Large intestine (tissue), 3 donors: ENCODE data around the gene RPTOR. TPM values are rescaled to one million over a fixed set of nuclear protein-coding genes. Genes with fewer than 3 reads are reported as not detected.

Experiments used
- DNase-seq, 2 donors: peaks; one replicate each; pipeline versions ENCODE4 v3.0.0 to v3.0.0-alpha.2; 2013
- H3K27ac ChIP-seq: one replicate; pipeline ENCODE4 v1.5.1; 2013; ENCODE audit warnings: low read length
- H3K27me3 ChIP-seq: 2 replicates; pipeline ENCODE4 v1.6.1; 2013; ENCODE audit warnings: low read length; ENCODE audit not compliant: control insufficient read depth, insufficient read depth
- H3K36me3 ChIP-seq: 2 replicates; pipeline ENCODE4 v1.6.1; 2013; ENCODE audit warnings: low read length; ENCODE audit not compliant: control insufficient read depth, insufficient read depth
- H3K4me1 ChIP-seq: one replicate; pipeline ENCODE4 v1.6.1; 2013; ENCODE audit warnings: low read length; ENCODE audit not compliant: control insufficient read depth, insufficient read depth
- H3K4me3 ChIP-seq: one replicate; pipeline ENCODE4 v1.5.1; 2013; ENCODE audit warnings: low read length
- H3K9me3 ChIP-seq: one replicate; pipeline ENCODE4 v1.6.1; 2013; ENCODE audit warnings: mild to moderate bottlenecking, low read depth, low read length, moderate library complexity; ENCODE audit not compliant: control insufficient read depth
- WGBS: methylation state at CpG from one replicate; pipeline ENCODE4 v1.1.5; 2013; ENCODE audit warnings: low lambda C conversion rate; ENCODE audit not compliant: insufficient coverage; 5-methylcytosine and 5-hydroxymethylcytosine counted together
- polyA plus RNA-seq: library from polyadenylated mRNA; unstranded; fragments of 120-200 nt; gene quantifications from one replicate; pipeline ENCODE4 v1.2.1, GENCODE V29; 2013

The RPTOR gene
- polyA plus RNA-seq, 1 donor = 16.8 TPM

DNA sequence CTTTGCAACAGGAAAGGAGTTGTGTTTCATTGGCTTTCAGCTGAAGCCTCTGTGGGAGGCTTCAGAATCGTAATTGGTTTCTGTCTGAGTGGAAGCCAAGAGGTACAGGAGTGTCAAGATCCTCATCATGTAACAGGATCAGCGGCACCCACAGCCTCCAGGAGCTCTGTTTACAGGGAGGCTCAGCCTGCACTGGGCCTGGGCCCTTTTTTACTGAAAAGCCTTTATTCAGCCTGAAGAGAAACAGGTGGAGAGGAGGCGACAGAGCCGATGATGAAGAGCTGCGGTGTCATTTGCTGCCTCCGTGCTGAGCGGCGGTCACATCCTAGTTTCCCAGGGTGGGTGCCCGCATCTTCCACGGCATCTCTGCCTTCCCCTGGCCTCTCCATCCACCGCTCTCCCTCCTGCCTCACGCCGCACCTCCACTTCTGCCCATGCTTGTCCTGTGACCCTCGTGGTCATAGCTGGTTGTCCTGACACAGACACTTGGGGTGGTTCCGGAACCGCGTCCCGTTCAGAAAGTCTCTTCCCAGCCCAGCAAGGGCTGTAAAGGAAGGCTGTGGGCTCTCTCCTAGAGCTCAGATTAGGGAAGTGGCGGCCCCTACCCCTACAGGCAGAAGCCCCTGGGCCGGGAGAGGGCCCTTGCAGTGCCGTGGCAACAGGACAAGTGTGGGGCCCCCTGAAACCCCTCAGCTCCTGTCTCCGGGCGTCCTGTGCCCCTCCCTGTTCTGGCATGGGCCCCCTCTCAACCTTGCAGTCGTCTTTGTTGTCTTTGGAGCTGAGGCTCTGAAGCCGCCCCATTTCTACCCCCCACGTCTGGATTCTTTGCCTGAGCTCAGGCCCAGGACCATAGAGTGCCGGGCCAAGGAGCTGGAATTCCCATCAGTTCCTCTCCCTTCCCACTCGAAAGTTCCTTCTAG is 393.1 kb downstream of the RPTOR start:
- Histone ChIP-seq H3K4me3 (no peak overlapping the region), H3K27ac (no peak overlapping the region), H3K9me3 (no peaks in the 10 kb centered on the region), H3K36me3 (peaks cover 12% of the 10 kb centered on the region), H3K4me1 (peaks cover 7% of the 10 kb centered on the region), H3K27me3 (no peaks in the 10 kb centered on the region)
- 93% methylated on average over 3 of the region's 28 CpGs for WGBS
- no peak for DNase-seq

- no peak overlapping the region for H3K27ac ChIP-seq
These were observed 393.9 kb downstream of the RPTOR start for GRCh38 chr17:80938556-80938955.

GRCh38 chr17:80939151-80940145 is 394.8 kb downstream of the RPTOR start:
- no peak for DNase-seq
- Histone ChIP-seq H3K27ac (no peak overlapping the region), H3K9me3 (no peaks in the 10 kb centered on the region), H3K4me1 (peaks cover 7% of the 10 kb centered on the region), H3K36me3 (peaks cover 15% of the 10 kb centered on the region), H3K27me3 (no peaks in the 10 kb centered on the region), H3K4me3 (no peak overlapping the region)
- 60% methylated on average over 1 of the region's 27 CpGs for whole genome bisulfite sequencing

More at GRCh38 chr17:80938556-80938955, 393.9 kb downstream of the RPTOR start:
- no peak for DNase-seq
- Histone ChIP-seq H3K4me3 (no peak overlapping the region), H3K4me1 (peaks cover 7% of the 10 kb centered on the region), H3K9me3 (no peaks in the 10 kb centered on the region), H3K36me3 (peaks cover 12% of the 10 kb centered on the region), H3K27me3 (no peaks in the 10 kb centered on the region)
- 71% methylated on average over 6 of the region's 12 CpGs for WGBS

DNA sequence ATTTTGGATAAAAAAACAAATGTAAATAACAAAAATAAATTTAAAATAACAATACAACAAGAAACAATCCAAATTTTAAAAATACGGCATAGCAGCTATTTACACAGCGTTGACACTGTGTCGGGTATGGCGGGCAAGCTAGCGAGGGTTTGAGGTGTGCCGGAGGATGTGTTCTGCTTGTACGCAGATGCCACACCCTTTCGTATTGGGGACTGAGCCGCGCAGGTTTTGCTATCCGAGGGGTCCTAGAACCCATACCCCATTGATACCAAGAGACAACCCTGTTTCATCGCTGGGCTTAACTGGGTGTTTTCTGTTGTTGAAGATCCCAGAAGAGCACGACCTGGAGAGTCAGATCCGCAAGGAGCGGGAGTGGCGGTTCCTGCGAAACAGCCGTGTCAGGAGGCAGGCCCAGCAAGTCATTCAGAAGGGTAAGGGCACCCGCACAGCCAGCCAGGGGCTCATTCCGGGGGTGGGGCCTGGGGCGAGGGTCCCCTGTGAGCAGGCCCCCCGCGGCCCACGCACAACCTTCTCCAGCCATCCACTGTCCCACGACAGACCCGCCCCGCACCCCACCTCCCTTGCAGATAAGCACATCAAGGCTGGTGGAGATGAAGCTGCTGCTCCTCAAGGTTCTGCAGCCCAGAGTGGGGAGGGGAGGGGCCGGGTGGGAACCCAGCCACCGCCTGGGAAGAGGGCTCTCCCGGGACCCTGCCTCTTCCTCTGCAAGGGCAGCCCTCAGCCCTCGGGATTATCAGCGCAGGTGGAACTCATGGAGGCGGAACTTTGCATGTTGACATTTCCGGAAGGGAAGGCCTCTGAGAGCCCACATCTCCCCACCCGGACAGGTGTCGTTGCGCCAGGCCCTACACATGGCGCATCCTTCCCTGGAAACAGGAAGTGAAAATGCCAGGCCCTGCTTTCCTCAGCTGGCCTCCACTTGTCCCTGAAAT is 395.8 kb downstream of the RPTOR start:
- peaks cover 7% of the 10 kb centered on the region for H3K4me1 ChIP-seq
- DNase-seq = no peak
- H3K9me3 ChIP-seq = no peaks in the 10 kb centered on the region
- peaks cover 15% of the 10 kb centered on the region for H3K36me3 ChIP-seq
- WGBS = no CpG with 5 or more reads among the region's 38 CpGs
- no peak overlapping the region for H3K4me3 ChIP-seq
- no peaks in the 10 kb centered on the region for H3K27me3 ChIP-seq
- no peak overlapping the region for H3K27ac ChIP-seq

GRCh38 chr17:80941171-80941570 is 396.5 kb downstream of the RPTOR start:
- Histone ChIP-seq H3K9me3 (no peaks in the 10 kb centered on the region), H3K36me3 (peaks cover 21% of the 10 kb centered on the region), H3K4me1 (peaks cover 7% of the 10 kb centered on the region), H3K4me3 (no peak overlapping the region), H3K27ac (no peak overlapping the region), H3K27me3 (no peaks in the 10 kb centered on the region)
- DNase-seq = no peak
- WGBS = no CpG with 5 or more reads among the region's 12 CpGs

DNA sequence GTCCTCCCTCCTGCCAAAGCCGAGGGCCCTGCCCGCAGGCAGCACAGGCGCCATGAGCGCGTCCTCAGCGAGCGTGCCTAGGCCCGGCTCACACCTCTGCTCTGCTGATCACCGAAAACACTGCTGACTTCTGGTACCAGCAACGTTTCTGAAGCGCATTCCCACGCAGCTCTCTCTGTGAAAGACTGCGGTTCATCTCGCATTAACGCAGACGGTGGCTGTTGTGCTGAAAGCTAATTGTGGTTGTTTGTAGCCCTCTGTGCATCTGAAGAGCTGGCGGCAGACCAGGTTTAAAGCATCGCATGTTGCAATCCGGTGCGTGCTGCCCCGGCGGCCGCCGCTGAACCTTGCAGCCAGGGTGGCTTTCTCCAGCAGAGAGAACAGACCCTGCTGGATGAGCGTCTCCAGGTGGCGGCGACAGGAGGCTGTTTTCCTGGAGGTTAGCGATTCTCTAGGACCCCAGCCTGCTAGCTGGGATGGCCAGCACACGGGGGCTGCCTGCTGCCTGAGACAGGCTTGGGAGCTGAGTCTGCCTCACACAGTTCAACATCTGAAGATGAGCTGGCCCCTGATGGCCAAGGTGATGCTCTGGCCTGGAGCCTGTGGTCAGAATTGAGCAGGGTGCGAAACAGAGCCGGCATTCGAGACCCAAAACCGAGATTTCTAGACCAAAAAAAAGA is 397.2 kb downstream of the RPTOR start:
- H3K4me3 ChIP-seq = no peak overlapping the region
- peak overlapping the region; percentile 56 for H3K27ac ChIP-seq
- peaks cover 28% of the 10 kb centered on the region for H3K36me3 ChIP-seq
- H3K27me3 ChIP-seq = no peaks in the 10 kb centered on the region
- no peaks in the 10 kb centered on the region for H3K9me3 ChIP-seq
- H3K4me1 ChIP-seq = peaks cover 7% of the 10 kb centered on the region
- WGBS = 82% methylated on average over 2 of the region's 33 CpGs
- no peak for DNase-seq

DNA sequence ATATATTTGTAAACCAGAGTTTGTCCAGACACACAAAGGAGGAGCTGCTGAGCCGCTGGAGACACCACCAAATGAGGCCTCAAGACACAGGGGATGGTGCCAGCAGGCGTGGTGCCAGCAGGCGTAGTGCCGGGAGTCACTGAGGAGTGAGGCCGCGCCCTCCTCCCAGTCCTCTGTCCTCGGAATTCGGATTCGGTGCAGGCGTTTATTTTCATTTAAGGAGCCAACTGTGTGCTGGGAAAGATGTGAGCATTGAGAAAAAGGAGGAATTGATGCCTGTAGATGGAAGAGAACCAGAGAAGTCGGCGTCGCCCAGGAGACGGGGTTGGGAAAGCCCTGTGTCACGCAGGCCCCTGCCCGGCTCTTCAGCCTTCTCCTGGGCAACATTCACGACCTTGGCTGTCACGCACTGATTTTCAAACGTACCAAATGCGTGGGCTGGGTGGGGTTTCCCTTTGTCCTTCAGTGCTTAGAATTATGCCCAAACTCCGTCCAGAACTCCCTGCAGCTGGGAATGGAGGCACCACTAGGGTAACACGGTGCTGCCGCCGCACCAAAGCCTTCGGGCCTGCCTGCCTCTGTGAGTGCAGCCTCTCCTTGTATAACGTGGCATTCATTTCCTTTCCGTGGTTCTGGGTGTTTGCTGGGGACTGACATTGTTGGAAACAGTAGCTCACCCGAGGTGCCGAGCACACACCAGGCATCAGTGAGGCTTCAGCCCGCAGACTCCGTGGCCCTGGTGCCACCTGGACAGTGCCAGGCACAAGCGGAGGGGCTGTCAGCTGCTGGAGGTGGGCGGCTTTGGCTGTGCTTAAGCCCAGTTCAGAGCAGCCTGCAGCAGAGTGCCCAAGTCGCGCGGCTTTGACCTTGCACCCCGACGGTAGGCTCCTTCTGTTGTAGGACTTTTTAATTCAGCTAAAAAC is 398.0 kb downstream of the RPTOR start:
- WGBS = no CpG with 5 or more reads among the region's 38 CpGs
- Histone ChIP-seq H3K4me3 (no peak overlapping the region), H3K4me1 (peaks cover 7% of the 10 kb centered on the region), H3K36me3 (peaks cover 35% of the 10 kb centered on the region), H3K27ac (peak overlapping the region; percentile 56), H3K9me3 (no peaks in the 10 kb centered on the region), H3K27me3 (no peaks in the 10 kb centered on the region)
- DNase-seq = peak; percentile 55 to 62

DNA sequence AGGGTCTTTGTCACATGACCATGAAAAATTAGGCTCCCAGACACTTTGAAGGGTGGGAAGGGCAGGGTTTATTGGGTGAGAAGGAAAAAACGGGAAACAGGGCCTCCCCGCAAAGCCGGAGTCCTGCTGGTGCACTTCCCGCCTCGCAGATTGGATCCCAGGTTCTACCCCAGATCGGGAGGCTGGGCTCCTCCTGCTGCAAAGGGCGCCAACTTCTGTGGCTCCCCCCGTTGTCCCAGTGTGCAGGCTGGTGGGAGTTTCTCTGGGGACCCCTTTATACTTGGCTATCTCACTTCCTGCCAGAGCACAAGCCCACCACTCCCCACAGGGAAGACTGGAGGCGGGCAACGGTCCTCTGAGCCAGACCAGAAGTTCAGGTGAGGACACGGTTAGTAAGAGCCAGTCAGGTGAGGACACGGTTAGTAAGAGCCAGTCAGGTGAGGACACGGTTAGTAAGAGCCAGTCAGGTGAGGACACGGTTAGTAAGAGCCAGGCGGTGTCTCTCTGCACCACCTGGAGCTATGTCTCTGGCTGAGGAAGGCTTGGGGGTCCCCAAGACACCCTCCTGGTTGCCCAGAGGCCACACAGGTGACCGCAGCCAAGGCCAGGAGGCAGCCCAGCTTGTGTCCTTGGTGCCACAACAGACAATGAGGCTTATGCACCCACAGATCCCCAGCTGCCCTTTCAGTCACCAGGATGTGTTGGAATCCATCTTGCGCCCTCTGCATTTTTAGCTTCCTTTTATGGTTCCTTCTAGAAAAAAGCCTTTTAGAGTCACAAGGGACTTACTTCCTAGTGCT is 398.9 kb downstream of the RPTOR start:
- Histone ChIP-seq H3K27me3 (no peaks in the 10 kb centered on the region), H3K4me3 (no peak overlapping the region), H3K9me3 (no peaks in the 10 kb centered on the region), H3K36me3 (peaks cover 42% of the 10 kb centered on the region), H3K27ac (no peak overlapping the region), H3K4me1 (peaks cover 7% of the 10 kb centered on the region)
- no peak for DNase-seq
- WGBS = no CpG with 5 or more reads among the region's 17 CpGs
